DND-41 (cell line): Measurements from ENCODE around the gene GLT8D1.

Experiments
- ATAC-seq: fragments of 200-7000 bp; cut with Tn5 transposase; 3 replicates; pipeline ENCODE4 v1.9.1; 2021; ENCODE audit warnings: low read depth; ENCODE audit not compliant: insufficient read depth
- DNase-seq: peaks from one replicate; pipeline ENCODE4 v3.0.0-alpha.2; 2020
- H2AFZ ChIP-seq: 2 replicates; pipeline ENCODE4 v1.6.0; 2012; ENCODE audit warnings: low read depth, low read length
- H3K27ac ChIP-seq: 2 replicates; pipeline ENCODE4 v1.5.1; 2012; ENCODE audit warnings: low read length, inconsistent platforms
- H3K27me3 ChIP-seq: fragments of 200-600 bp; sonication (generic); 2 replicates; pipeline ENCODE4 v1.6.0; 2012; ENCODE audit warnings: low read length, mild to moderate bottlenecking, inconsistent platforms; ENCODE audit not compliant: insufficient read depth, poor library complexity
- H3K36me3 ChIP-seq: 2 replicates; pipeline ENCODE4 v1.5.1; 2012; ENCODE audit warnings: low read length, inconsistent platforms; ENCODE audit not compliant: insufficient read depth
- H3K4me1 ChIP-seq: 2 replicates; pipeline ENCODE4 v1.5.1; 2012; ENCODE audit warnings: mild to moderate bottlenecking, low read length; ENCODE audit not compliant: insufficient read depth
- H3K4me2 ChIP-seq: 2 replicates; pipeline ENCODE4 v1.6.0; 2012; ENCODE audit warnings: mild to moderate bottlenecking, moderate library complexity, low read length, inconsistent platforms; ENCODE audit not compliant: insufficient read depth
- H3K4me3 ChIP-seq, 2 experiments: fragments of 200-600 bp in 1 of 2; shearing (Covaris generic) in 1 of 2; 2 replicates each; pipeline ENCODE4 v1.5.1; 2012 to 2016; ENCODE audit warnings: inconsistent platforms in 2 of 2, low read length in 2 of 2, mild to moderate bottlenecking in 2 of 2, low read depth in 1 of 2, moderate library complexity in 1 of 2
- H3K79me2 ChIP-seq: 2 replicates; pipeline ENCODE4 v1.6.0; 2012; ENCODE audit warnings: low read length, inconsistent platforms; ENCODE audit not compliant: insufficient read depth
- H3K9ac ChIP-seq: 2 replicates; pipeline ENCODE4 v1.6.0; 2012; ENCODE audit warnings: low read depth, mild to moderate bottlenecking, inconsistent platforms, low read length, moderate library complexity
- H3K9me3 ChIP-seq: 2 replicates; pipeline ENCODE4 v1.5.1; 2012; ENCODE audit warnings: low read length, moderate library complexity, mild to moderate bottlenecking, inconsistent platforms; ENCODE audit not compliant: insufficient read depth, severe bottlenecking
- H4K20me1 ChIP-seq: 2 replicates; pipeline ENCODE4 v1.6.0; 2012; ENCODE audit warnings: low read length; ENCODE audit not compliant: insufficient read depth
- CTCF ChIP-seq: IDR thresholded peaks from 2 replicates; pipeline ENCODE4 v1.5.1; 2012; ENCODE audit warnings: borderline replicate concordance, low read length, moderate library complexity, mild to moderate bottlenecking; ENCODE audit not compliant: poor library complexity, severe bottlenecking; ENCODE audit errors: extremely low read depth
- EZH2 ChIP-seq: IDR thresholded peaks from 3 replicates; pipeline ENCODE4 v1.6.1; 2012; ENCODE audit warnings: borderline replicate concordance, low read depth, mild to moderate bottlenecking, moderate library complexity, low read length, inconsistent platforms; ENCODE audit not compliant: severe bottlenecking

Gene GLT8D1

GRCh38 chr3:52684184-52684583 lies 21.4 kb downstream of the GLT8D1 start:
- Histone ChIP-seq H3K4me2 (peak overlapping the region; percentile 73), H3K4me3 (peak overlapping the region; percentile 69 to 80; a peak in 2 of 4 replicates)
- no peak for TF ChIP-seq EZH2
- no peak for TF ChIP-seq CTCF

GRCh38 chr3:52683611-52684010 lies 22.0 kb downstream of the GLT8D1 start:
- H2AFZ ChIP-seq, result no peak overlapping the region
- H3K9ac ChIP-seq, result peak overlapping the region; percentile 70
- H3K27me3 ChIP-seq, result no peaks in the 10 kb centered on the region
- peaks cover 65% of the 10 kb centered on the region for H3K36me3 ChIP-seq
- DNase-seq (no peak), ATAC-seq (no peak)
- H3K4me2 ChIP-seq, result peak overlapping the region; percentile 73
- TF ChIP-seq EZH2 (no peak), CTCF (no peak)
- H3K9me3 ChIP-seq, result no peaks in the 10 kb centered on the region
- H3K27ac ChIP-seq, result peak overlapping the region; percentile 10; the same call in 1 of the 2 replicates
- H4K20me1 ChIP-seq, result peaks cover 26% of the 10 kb centered on the region; the same call in 1 of the 2 replicates
- H3K4me3 ChIP-seq, result peak overlapping the region in 1 of 2 experiments; percentile 80; a peak in 1 of 4 replicates
- H3K4me1 ChIP-seq, result peaks cover 45% of the 10 kb centered on the region
- H3K79me2 ChIP-seq, result peaks cover 99% of the 10 kb centered on the region

More at GRCh38 chr3:52684184-52684583, 21.4 kb downstream of the GLT8D1 start:
- Histone ChIP-seq H3K9me3 (no peaks in the 10 kb centered on the region), H3K27ac (peak overlapping the region; percentile 88), H4K20me1 (peaks cover 31% of the 10 kb centered on the region; the same call in 1 of the 2 replicates), H3K27me3 (no peaks in the 10 kb centered on the region), H2AFZ (no peak overlapping the region), H3K9ac (peak overlapping the region; percentile 70), H3K4me1 (peaks cover 49% of the 10 kb centered on the region), H3K36me3 (peaks cover 65% of the 10 kb centered on the region), H3K79me2 (peaks cover 99% of the 10 kb centered on the region)
- DNase-seq (no peak), ATAC-seq (no peak)

GRCh38 chr3:52682016-52682415 lies 23.6 kb downstream of the GLT8D1 start:
- H3K27ac ChIP-seq, result no peak overlapping the region
- H3K9ac ChIP-seq, result no peak overlapping the region
- H3K79me2 ChIP-seq, result peaks cover 97% of the 10 kb centered on the region
- H3K4me3 ChIP-seq, result no peak overlapping the region
- peaks cover 15% of the 10 kb centered on the region; the same call in 1 of the 2 replicates for H4K20me1 ChIP-seq
- H3K27me3 ChIP-seq, result no peaks in the 10 kb centered on the region
- DNase-seq, result no peak
- no peaks in the 10 kb centered on the region for H3K9me3 ChIP-seq
- TF ChIP-seq EZH2 (no peak), CTCF (peak; percentile 6)
- H3K4me2 ChIP-seq, result no peak overlapping the region
- H3K4me1 ChIP-seq, result peaks cover 29% of the 10 kb centered on the region
- peaks cover 63% of the 10 kb centered on the region for H3K36me3 ChIP-seq
- ATAC-seq, result no peak
- H2AFZ ChIP-seq, result no peak overlapping the region
